HG03565 (cell line): Measurements from ENCODE around the gene TRIP6.
"Not testable (repeated sequence)": the region's sequence is repeated elsewhere in the genome, so short reads cannot be mapped to it uniquely, and the experiment has no call there.

Experiments used
- ATAC-seq: cut with Tn5 transposase; IDR thresholded peaks from one replicate; pipeline ENCODE4 v1.9.1; 2021; ENCODE audit warnings: mild to moderate bottlenecking, moderate library complexity; ENCODE audit not compliant: unreplicated experiment

The TRIP6 gene

DNA sequence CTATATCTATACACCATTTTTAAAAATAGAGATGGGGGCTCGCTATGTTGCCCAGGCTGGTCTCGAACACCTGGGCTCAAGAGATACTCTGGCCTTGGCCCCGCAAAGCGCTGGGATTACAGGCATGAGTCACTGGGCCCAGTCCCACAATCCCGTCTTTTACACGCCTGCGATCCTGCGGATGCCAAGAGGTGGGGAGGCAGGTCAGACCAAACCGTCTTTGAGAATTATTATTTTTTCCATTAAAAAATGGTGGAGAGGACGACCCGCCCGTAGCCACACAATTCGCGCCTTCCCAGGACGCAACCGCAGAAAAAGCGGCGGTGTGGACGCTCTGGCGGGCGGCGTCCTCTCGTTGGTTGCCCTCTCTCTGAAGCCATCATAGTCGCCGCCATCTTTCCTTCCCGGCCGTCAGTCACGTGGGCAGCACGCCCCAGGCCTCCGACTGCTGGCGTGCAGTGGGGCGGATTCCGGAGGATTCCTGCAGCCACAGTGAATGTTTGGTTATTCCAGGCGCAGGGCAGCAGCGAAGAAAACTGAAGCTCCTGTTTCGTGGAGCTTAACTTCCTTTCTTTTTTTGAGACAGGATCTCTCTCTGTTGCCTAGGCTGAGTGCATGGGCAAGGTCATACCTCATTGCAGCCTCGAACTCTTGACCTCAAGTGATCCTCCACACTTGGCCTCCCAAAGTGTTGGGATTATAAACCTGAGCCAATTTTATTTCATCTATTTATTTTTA is 29.9 kb upstream of the TRIP6 start:
- peak; percentile 46 for ATAC-seq

DNA sequence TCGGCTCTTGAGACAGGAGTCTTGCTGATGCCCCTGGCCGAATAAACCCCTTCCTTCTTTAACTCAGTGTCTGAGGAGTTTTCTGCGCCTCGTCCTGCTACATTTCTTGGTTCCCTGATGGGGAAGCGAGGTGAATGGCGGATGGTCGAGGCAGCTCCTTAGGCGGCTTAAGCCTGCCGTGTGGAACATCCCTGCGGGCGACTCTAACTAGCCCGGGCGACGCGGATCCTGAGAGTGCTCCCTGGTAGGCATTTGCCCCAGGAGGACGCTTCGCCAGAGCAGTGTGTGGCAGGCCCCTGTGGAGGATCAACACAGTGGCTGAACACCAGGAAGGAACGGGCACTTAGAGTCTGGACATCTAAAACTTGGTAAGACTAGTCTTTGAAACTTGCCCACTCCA is 27.8 kb upstream of the TRIP6 start:
- no peak for ATAC-seq

DNA sequence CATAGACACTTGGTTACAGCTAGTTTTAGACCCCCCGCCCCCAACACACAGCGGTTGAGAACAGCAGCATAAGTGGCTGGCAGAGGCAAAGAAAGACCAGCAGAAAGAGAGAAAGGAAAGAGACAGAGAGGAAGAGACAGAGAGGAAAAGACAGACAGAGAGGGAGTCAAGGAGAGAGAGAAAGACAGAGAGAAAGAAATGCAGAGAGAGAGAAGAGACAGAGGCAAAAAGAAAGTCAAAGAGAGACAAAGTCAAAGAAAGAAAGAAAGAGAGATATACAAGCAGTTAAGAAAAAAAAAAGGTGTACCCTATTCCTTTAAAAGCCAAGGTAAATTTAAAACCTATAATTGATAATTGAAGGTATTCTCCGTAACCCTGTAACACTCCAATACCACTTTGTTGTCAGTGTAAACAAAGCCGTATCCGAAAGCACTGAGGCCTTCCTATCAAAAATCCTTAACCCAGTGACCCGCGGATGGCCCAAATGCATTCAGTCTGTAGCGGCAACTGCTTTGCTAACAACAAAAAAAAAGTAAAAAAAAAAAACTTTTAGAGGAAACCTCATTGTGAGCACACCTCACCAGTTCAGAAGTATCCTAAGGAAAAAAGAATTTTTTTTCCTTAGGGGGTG is 26.6 kb upstream of the TRIP6 start:
- ATAC-seq: no peak

DNA sequence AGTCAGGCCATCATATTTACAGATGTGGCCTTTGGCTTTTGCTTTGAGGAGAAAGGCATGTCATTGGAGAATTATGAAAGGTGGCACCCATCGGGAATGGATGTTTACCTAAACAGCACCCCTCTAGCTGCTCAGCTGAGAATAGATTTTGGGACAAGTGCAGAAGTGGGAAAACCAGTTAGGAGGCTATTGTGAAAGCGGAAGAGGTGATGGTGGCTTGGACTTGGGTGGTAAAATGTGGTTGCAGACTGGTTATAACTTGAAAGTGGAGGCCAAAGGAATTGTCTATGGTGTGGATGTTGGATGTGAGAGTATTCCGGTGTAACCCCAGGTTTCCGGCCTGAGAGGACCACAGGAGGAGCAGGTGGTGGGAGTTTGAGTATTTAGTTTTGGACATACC is 19.8 kb upstream of the TRIP6 start:
- no peak for ATAC-seq

DNA sequence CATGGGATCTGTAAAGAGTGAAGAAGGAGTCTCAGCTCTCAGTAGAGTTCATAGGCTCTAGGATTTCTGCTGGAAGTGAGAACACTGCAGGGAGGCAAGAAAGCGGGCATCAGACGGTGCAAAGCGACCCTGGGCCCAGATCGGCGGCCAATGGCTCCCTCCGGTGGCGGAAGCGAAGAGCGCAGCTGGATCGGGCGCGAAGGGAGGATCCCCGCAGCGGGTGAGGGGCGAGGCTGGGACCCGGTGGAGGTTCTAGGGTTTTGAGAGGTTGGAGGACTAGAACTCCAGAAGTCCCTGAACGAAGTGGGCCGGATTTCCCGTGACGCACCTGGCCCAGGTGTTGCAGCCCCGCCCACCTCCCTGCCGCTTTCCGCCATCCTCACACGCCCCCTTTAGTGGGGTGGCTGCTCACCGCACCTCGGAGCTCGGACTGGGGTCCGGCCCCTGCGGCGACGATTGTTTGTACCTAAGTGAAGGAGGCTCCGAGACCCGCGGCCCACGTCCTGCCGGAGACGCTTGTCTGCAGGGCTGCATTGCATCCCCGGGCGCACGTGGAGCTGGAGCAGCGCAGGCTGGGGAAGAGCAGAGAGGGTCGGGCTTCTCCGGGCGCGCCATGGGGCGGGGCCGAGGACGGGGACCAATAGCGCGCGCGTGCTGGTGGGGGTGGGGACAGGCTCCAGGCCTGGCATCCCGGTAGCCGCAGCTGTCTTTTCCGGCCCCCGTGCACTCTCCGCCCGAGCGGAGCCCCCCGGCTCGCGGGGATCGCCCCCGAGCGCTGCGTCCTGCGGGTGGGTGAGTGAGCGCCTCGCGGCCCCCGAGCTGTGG is 14.9 kb upstream of the TRIP6 start, which contains the start of gene SLC12A9:
TSS of gene SLC12A9 (plus strand) at position 666 of the 825 bp plus-strand sequence. CDS start 1,485 bp downstream, outside the sequence.
- ATAC-seq: peak; percentile 79

DNA sequence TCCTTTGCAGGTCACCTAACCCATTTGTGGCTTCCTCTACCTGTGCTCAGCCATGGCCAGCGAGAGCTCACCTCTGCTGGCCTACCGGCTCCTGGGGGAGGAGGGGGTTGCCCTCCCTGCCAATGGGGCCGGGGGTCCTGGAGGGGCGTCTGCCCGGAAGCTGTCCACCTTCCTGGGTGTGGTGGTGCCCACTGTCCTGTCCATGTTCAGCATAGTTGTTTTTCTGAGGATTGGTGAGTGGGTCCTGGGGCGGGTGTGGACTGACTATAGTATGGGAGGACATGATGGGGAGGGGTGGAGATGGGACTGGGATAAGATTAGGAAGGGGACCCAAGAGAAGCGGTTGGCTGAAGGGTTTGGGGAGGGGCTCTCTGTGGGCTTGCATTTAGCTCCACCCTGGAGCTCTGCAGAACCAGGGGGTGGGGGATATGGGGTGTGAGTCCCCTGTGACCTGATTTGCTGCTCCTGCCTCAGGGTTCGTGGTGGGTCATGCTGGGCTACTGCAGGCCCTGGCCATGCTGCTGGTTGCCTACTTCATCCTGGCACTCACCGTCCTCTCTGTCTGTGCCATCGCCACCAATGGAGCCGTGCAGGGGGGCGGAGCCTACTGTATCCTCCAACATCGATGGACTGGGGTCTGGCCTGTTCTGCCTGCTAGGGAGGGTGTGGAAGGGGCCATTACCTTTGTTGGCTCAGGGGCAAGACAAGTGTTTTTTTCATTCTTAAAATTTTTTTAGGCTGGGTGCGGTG is 12.9 kb upstream of the TRIP6 start:
- no peak for ATAC-seq

DNA sequence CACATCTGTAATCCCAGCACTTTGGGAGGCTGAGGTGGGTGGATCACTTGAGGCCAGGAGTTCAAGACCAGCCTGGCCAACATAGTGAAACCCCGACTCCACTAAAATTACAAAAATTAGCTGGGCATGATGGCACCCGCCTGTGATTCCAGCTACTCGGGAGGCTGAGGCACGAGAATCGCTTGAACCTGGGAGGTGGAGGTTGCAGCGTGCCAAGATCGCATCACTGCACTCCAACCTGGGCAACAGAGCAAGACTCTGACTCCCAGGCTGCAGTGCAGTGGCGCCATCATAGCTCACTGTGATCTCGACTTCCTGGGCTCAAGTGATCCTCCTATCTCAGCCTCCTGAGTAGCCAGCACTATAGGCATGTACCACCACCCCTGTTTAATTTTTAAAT is 12.3 kb upstream of the TRIP6 start:
- ATAC-seq: not testable (repeated sequence)

DNA sequence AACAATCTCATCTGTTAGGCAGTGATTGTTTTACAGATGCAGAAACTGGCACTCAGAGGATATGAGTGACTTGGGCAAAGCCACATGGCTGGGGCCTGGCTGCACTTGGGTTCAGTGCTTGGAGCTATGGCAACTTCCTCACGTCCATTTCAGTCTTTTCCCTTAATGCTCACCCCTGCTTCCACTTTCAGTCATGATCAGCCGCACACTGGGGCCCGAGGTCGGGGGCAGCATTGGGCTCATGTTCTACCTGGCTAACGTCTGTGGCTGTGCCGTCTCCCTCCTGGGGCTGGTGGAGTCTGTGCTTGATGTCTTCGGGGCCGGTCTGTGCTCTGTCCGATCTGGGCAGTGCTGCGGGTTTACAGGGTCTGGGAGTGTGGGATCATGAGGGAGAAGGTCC is 11.7 kb upstream of the TRIP6 start:
- no peak for ATAC-seq

DNA sequence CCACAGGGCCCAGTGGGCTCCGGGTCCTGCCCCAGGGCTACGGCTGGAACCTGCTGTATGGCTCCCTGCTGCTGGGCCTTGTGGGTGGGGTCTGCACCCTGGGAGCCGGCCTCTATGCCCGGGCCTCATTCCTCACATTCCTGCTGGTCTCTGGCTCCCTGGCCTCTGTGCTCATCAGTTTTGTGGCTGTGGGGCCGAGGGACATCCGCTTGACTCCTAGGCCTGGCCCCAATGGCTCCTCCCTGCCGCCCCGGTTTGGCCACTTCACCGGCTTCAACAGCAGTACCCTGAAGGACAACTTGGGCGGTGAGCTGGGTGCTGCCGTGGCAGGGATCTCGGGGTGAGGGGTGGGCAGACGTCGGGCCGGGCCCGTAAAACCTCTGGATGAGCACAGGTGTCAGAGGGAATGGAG is 10.3 kb upstream of the TRIP6 start:
- no peak for ATAC-seq

DNA sequence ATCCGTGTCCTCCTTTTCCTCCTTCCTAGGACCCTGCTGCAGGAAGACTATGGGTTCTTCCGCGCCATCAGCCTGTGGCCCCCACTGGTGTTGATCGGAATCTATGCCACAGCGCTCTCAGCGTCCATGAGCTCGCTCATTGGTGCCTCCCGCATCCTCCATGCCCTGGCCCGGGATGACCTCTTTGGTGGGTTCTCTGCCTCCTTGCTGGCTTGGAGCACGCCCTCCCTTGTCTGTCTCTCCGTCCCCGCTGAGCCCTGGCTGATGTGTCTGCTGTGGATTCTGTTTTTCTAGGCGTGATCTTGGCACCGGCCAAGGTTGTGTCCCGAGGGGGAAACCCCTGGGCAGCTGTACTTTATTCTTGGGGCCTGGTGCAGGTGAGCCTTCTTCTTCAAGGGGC is 7.3 kb upstream of the TRIP6 start:
- no peak for ATAC-seq

DNA sequence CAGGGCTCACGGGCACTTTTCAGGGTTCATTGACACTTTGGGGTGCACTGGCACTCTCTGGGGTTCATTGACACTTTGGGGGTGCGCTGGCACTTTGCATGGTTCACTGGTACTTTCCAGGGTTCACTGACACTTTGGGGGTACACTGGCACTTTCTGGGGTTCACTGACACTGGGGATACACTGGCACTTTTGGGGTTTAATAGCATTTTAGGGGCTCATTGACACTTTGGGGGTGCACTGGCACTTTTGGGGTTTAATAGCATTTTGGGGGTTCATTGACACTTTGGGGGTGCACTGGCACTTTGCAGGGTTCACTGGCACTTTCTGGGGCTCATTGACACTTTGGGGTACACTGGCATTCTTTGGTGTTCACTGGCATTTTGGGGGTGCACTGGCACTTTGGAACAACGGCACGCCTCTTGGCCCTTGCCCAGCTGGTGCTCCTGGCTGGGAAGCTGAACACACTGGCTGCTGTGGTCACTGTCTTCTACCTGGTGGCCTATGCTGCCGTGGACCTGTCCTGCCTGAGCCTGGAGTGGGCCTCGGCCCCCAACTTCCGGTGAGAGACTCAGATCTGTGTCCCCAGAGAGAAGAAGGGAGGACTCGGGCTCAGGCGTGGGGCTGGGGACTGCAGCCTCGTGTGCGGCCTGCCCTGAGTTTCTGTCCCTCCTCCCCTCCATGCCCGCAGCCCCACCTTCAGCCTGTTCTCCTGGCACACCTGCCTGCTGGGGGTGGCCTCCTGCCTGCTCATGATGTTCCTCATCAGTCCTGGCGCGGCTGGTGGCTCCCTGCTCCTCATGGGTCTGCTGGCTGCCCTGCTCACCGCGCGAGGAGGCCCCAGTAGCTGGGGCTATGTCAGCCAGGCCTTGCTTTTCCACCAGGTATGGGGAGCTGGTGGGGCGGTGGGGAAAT is 6.2 kb upstream of the TRIP6 start:
- ATAC-seq: no peak

DNA sequence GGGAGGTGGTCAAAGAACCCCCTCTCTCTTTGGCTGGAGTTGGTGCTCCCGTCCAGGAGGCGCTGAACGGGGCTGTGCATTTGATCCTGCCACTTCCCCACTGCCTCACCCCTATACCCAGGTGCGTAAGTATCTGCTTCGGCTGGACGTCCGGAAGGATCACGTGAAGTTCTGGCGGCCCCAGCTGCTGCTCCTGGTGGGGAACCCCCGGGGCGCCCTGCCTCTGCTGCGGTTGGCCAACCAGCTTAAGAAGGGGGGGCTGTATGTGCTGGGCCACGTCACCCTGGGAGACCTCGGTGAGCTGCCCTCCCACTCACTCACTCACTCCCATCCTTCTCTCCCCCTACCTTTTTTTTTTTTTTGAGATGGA is 5.6 kb upstream of the TRIP6 start:
- ATAC-seq: no peak

DNA sequence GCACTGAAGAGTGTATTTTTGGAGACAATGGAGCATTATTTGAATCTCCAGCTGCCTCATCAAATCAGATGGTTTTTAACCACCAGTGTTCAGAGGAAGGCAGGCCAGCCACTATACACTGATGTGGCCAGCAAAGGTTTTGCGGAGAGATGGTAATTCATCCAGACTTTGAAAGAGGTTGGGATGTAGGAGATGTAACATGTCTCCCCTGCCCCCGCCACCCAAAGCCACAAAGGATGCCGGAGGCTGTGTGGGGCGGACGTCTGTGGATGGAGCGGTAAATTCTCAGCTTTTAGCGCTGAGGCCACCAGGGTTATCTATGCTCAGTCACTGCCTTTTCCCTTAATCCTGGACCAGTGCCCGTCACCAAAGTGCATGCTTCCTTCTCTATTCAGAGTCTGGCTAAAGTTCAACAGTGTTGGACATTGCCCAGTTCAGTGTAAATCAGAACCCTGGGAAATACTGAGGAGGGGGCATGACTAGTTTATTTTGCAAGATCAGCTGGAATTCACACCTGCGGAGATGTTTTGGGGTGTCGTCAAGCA is 3.7 kb upstream of the TRIP6 start:
- no peak for ATAC-seq

DNA sequence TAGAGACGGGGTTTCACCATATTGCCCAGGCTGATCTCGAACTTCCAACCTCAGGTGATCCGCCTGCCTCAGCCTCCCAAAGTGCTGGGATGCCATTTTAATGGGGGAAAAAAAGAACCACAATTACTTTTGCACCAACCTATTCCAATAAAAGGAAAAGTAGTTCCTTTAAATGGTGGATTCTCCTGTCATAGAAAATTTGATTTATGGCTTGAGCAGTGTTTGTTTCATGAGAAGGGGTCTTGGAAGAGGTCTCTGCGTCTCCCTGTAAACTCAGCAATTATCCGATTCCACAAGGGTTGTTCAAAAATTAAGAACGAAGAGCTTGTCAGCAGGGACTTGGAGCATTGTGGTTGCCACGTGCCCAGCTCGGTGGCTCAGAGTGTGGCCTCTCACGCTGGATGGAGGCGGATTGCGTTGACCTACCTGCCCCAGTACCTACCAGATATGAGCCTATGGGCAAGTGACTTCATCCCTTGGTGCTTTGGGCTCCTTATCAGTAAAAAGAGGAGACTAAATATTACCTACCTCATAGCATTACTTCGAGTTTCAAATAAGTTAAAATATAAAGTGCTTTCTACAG is 2.8 kb upstream of the TRIP6 start:
- ATAC-seq: no peak

DNA sequence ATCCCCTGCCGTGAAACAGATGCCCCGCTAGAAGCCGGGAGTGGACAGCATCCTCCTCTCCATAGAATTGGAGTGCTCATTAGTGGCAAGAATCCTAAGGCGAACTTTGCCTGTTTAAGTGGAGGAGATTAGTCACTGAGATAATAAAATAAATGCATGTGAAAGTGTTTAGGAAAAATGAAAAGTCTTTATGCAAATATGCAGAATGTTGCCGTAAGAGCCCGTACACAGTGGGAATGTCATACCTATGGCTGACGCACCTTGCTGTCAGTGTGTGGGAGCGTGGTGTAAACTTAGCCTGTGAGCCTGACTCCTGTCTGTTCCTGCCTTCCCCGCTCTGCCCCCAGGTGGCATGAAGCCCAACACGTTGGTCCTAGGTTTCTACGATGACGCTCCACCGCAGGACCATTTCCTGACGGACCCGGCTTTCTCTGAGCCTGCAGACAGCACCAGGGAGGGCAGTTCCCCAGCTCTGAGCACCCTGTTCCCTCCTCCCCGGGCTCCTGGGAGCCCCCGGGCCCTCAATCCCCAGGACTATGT is 1.7 kb upstream of the TRIP6 start:
- no peak for ATAC-seq

DNA sequence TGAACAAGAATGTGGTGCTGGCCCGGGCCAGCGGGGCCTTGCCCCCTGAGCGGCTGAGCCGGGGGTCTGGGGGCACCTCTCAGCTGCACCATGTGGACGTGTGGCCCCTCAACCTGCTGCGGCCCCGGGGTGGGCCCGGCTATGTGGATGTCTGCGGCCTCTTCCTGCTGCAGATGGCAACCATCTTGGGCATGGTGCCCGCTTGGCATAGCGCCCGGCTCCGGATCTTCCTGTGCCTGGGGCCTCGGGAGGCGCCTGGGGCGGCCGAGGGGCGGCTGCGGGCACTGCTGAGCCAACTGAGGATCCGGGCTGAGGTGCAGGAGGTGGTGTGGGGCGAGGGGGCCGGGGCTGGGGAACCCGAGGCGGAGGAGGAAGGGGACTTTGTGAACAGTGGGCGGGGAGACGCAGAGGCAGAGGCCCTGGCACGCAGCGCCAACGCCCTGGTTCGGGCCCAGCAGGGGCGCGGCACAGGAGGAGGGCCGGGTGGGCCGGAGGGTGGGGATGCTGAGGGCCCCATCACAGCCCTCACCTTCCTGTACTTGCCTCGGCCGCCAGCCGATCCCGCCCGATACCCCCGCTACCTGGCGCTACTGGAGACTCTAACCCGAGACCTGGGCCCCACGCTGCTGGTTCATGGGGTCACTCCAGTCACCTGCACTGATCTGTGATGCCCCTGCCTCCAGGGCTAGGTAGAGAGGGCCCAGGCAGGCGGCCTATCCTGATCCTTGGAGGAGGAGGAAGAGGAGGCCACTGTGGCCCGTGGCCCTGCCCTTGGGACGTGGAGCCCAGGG is 1.1 kb upstream of the TRIP6 start:
- ATAC-seq: no peak

DNA sequence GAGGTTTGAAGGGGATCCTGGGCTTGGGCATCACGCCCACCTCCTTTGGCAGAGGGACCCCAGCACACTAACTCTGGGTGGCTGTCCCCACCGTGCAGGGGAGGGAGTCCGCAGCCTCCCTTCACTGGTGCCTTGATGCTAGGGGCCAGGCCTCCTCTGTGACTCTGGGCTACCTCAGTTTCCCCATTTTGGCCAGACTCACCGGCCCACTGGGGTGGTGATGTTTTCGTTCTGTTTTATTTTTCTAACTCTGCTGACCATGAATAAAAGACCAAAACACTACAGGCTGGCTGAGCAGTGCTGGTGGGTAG is 503 bp upstream of the TRIP6 start:
- ATAC-seq: no peak

DNA sequence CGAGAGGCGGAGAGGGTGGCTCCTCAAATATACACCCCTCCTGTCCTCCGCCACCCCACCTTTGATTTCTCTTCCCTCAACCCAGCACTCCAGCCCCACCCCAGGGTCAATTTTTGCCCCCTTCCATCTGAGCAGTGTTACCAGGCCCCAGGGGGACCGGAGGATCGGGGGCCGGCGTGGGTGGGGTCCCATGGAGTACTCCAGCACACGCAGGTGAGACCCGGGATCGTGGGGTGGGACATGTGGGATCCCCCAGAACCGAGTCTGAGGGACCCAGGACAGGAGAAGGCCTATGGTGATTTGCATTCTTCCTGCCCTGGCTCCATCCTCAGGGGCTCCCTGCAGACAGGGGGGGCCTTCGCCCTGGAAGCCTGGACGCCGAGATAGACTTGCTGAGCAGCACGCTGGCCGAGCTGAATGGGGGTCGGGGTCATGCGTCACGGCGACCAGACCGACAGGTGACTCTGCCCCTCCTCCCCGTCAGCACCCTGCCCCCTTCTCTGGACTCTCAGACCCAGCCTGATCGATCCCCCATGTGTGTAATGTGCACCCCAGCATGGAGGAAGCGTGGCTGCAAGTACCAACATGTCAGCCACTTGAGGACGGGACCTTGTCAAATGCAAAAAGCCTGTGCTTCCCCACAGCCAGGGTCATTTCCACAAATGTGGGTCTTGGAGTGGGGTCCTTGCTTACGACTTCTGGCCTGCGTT is 744 bp downstream of the TRIP6 start:
- ATAC-seq: no peak
